Activated CD8-positive, alpha-beta memory T cell treated with anti-CD3 and anti-CD28 coated beads, Interleukin-2, amount 50 U/mL, for 4 hours (primary cell): ENCODE measurements around the gene FAN1.

ENCODE experiments used
- DNase-seq: peaks from one replicate; pipeline ENCODE4 v3.0.0-alpha.2; 2020

The FAN1 gene

DNA sequence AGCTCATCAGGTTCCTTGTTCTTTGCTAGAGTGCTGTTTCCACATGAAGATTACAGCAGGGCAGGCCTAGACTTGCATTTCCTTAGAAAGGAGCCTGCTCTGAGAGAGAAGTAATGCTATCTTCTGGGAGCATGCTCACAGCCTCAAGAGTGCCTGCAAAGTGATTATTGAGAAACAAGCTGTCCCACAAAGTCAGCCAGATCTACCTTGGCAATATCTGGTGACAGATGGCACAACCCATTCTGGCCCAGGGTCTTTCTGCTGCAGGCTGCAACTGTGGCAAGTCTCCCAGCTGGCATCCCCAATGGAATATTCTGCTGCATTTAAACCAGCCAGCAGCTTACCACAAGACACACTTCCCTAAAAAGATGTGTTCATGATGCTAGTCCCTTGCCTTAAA is 58.4 kb downstream of the FAN1 start:
- DNase-seq, result no peak

DNA sequence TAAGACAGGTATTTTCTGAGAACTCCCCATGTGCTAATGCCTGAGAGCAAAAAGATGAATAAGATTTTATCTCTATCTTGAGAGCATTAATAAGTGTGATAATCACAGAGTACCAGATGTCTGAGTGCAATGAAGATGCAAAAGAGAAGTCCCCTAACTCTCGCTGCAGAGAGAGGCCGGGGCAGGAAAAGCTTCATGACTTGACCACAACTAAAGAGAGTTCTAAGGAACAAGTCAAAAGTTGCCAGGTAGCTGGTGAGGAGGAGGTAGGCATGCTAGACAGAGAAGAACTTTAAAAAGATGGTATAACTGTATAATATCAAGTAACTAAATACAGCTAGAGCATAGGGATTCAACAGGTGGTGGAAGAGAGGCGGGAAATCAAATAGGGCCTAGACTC is 58.9 kb downstream of the FAN1 start:
- no peak for DNase-seq

DNA sequence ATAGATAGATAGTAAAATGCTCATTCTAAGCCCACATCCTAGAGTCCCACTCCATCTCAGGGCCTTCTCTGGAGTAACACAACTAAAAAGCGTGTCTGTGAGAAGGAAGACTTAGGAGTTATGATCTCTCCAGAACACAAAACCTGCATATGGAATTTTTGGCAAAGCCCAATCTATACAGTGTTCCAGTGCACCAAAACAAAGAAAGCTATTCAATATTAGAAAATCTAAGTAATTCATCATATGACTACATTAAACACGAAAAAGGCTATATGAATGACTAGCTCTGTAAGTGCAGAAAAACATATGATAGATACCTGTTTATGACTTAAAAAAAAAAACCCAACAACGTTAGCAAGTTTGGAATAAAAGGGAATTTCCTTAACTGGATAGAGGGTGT is 60.0 kb downstream of the FAN1 start:
- DNase-seq, result no peak

DNA sequence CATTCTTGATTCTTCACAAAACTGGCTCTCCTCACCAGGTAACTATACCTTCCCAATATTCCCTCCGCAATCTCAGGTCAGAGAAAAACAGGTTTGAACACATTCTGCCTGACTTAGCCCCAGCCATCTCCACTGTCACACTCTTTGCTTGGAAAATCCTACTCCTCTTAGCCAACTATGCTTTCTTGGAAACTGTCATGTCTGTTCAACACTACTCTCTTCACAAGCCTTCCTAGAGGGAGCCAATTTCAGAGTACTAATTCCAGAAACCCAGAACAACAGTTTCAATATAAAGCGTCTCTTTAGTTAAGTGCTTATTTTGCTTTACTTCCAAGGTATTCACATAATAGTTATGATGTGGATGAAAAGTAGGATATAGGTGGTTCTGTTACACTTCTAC is 66.0 kb downstream of the FAN1 start:
- DNase-seq, result no peak

DNA sequence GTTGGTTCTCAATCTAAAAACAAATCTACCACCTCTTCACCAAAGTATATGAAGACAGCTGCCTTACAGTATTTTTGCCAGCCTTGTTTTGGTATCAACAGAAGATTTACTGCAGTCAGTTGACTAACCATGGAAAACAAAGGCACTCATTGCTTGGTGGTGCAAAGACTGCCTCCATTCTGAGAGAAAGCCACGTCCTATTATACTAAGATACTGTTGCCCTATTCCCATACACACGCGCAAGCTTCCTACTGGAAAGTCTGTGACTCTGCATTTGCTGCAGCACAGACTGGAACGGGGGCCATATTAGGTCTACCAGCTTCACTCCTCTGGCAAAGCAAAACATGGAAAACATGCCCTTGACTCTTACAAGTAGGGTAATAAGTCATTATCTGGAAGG is 69.7 kb downstream of the FAN1 start:
- no peak for DNase-seq

- no peak for DNase-seq
These were observed 70.4 kb downstream of the FAN1 start for GRCh38 chr15:30974112-30974511.

- DNase-seq, result no peak
These were observed 74.6 kb downstream of the FAN1 start for GRCh38 chr15:30978328-30978727.

GRCh38 chr15:30979457-30979856 is 75.7 kb downstream of the FAN1 start:
- DNase-seq, result no peak

DNA sequence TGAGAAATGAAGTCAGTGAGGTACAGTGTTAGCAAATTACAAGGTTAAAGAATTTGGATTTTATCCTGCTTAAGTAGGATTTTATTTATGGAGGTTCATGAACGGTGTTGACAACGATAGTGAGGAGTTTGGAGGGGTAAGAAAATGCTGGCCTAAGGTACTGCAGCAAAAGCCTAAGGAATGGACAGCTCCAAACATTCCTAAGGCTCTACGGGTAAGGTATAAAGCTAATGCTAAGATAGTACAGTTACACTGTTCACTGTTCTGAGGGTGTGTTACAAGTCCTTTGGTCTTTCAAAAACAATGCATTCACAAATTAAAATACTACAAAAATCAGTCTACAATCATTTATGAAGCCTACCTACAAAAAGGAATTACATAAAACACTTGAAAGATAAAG is 80.4 kb downstream of the FAN1 start:
- no peak for DNase-seq

- DNase-seq, result no peak
These were observed 80.8 kb downstream of the FAN1 start for GRCh38 chr15:30984542-30984941.

DNA sequence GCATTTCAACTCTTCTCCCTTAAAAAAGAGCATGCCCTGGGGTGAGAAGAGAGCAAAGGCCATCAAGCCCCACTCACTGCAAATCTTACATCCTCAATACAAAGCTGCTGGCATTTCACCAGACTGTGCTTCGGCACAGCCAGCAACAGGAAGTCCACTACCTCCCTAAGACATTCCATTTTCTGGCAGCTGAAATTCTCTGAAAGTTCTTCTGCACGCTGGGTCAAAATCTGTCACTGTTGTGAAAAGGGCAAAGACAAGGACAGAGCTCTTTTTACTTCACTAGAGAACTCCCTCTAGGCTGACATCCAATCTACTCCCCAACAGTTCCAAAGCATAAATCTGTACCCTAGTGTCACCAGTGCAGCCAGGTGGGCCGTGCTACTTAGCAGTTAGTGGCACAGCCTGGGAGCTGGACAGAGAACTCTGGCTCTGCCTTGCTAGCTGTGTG is 81.4 kb downstream of the FAN1 start:
- no peak for DNase-seq

DNA sequence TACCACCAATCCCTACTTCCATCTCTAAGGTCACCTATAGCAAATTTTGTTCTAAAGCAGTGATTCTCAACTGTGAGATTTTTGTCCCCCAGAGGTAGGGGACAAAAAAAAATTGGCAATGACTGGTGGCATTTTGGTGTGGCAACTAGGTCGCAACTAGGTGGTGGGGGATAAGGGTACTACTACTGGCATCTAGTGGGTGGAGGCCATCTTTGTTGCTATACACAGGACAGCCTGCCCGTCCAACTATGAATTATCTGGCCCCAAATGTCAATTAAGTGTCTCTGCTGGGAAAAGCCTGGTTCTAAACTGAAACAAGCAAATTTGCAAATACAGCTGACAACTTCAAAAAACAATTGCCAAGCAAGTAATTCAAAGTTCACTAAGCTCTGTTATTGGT is 86.3 kb downstream of the FAN1 start:
- no peak for DNase-seq

DNA sequence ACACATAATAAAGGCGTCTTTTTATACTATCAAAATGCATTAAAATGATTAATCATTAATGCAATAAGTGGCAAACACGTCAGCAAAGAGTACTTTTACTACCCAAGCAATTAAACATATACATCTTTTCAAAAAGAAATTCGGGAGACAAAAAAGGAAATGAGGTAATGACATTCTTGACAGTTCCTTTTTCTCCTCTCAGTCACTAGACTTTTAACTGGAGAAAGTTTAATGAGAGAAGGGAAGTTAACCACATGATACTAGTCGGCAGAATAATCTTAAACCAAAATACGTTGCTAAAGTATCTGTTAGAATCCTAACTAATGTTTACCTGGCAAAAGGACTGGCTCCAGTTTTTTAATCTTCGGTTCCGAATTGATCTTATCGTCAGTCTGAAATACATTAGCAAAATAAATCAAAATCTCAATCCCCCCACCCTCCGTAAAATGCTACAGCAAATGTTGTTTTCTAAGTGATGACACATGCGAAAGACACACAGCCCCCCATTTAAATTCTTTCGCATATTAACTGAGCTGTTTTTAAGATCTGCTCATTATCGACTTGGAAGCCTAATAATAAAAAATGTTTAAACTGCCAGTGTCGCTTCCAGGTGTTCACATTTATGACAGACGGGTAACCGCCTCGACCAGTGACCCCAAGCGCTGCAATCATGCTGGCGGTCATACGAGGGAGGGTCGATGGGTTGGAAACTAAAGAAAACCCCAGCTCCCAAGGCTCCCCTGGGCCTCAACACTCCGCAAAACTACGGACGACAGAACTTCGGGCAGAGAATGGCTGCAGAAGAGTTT is 86.9 kb downstream of the FAN1 start:
- DNase-seq, result no peak

DNA sequence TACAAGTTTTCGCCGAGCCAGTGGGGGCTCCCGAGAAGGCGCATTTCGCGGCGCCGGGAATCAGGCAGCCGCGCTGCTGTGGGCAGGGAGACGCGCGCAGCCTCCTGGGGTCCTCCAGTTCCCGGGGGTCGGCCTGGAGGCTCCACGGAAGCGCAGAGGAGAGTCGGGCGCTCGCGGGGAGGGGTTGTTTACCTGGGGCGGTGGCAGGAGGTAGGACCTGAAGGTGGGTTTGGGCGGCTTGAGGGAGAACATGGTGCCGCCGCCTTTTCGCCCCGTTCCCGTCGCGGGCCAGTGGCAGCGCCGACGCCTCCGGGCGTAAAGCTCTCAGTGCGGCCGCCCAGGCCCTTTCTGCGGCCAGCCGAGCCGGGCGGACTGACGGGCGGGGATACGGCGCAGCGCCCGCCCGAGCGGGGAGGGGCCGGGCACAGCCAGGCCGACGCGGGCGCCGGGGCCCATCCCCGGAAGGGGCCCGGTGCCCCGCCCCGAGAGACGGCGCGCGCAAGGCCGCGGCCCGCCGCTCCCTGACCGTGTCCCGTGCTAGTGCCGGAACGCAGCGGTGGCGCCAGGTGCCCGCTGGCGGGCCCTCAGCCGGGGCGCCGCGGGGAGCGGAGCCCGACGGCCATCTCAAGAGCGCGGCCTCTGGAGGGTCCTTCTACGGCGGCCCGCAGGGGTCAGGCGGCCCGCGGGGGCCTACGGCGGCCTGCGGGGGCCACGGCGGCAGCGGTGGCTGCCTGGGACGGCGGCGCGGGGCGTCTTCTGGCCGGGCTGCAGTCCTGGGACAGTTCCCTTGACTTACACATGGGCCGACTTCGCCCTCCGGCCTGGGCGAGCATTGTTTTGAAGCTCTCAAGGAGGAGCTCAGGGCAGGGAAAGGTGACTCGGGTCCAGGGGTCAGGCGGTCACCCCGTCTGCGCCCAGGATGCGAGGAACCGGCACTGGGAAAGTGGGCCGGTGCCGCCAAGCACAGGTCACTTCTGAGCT is 87.8 kb downstream of the FAN1 start, which contains the start of gene MTMR10:
Gene MTMR10 (minus strand): TSS at position 374 of the 981 bp plus-strand sequence. CDS start 122 bp downstream, at position 252.
- DNase-seq, result peak; percentile 71

DNA sequence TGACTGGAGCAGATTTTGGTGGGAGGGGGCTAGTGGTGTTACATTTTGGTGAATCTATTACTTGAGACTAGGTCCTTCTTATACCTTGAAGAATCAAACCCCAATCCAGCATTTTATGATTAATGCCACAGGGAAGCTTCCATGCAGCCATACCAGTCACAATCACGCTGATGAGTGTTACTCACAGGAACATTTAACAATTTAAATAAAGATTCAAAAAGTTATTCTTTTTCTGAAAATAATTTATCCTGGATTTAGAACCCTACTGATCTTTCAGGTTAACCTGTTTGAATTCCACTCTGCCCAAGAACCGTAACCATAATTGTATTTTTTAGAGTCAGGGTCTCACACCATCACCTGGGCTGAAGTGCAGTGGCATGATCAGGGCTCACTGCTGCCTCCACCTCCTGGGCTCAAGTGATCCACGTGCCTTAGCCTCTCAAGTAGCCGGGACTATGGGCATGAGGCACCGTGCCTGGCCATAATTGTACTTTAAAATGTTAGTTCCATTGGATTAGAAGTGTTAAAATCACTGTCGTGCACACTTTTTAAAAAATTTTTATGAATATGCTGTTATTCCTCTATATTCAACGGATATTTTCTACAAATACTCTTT is 88.6 kb downstream of the FAN1 start:
- DNase-seq, result no peak
